HEK293 (cell line): ENCODE results near the gene NFATC2IP.

Source experiments
- CTCF ChIA-PET: fragments of 350-600 bp; formaldehyde crosslinking; extraction: SDS; loops from one replicate; lab custom pipeline; 2021; ENCODE audit warnings: antibody characterized with exemption; lab: Yijun Ruan, JAX
- POLR2A ChIA-PET: fragments of 300-600 bp; formaldehyde crosslinking; extraction: SDS; loops from one replicate; lab custom pipeline; 2020; ENCODE audit warnings: antibody characterized with exemption, inconsistent platforms; lab: Yijun Ruan, JAX
- H3K27ac ChIP-seq: fragments of 200-500 bp; sonication (Bioruptor generic); 2 replicates; pipeline ENCODE4 v1.5.1; 2014; ENCODE audit warnings: low read depth, low read length, control low read depth, inconsistent platforms; ENCODE audit errors: extremely low read depth
- H3K36me3 ChIP-seq, 2 experiments: fragments of 200-500 bp in 1 of 2; sonication (Bioruptor generic) in 1 of 2; 1 replicate in 1 of 2; 2 replicates in 1 of 2; pipeline ENCODE4 v1.5.1; 2014 to 2017; ENCODE audit warnings: inconsistent platforms in 2 of 2, low read length in 2 of 2; ENCODE audit not compliant: control insufficient read depth in 2 of 2, insufficient read depth in 1 of 2
- H3K4me1 ChIP-seq: fragments of 200-500 bp; sonication (Bioruptor generic); 2 replicates; pipeline ENCODE4 v1.5.1; 2014; ENCODE audit warnings: mild to moderate bottlenecking, low read length, inconsistent platforms; ENCODE audit not compliant: control insufficient read depth, insufficient read depth
- H3K4me3 ChIP-seq: 2 replicates; pipeline ENCODE4 v1.5.1; 2011; ENCODE audit warnings: low read depth, mild to moderate bottlenecking, control low read depth, low read length, moderate library complexity
- H3K9me3 ChIP-seq: fragments of 200-500 bp; sonication (Bioruptor generic); 2 replicates; pipeline ENCODE4 v1.5.1; 2014; ENCODE audit warnings: low read depth, low read length, inconsistent platforms; ENCODE audit not compliant: control insufficient read depth, insufficient read depth
- BCL11A ChIP-seq: fragments of 450-650 bp; formaldehyde crosslinking; IDR thresholded peaks from 2 replicates; pipeline ENCODE4 v1.5.1; 2016; ENCODE audit warnings: low read depth, missing biosample characterization, missing genetic modification characterization
- BCL11B ChIP-seq: fragments of 450-650 bp; formaldehyde crosslinking; IDR thresholded peaks from 2 replicates; pipeline ENCODE4 v1.5.1; 2016; ENCODE audit warnings: low read depth, missing biosample characterization, missing genetic modification characterization
- CTCF ChIP-seq: fragments of 450-650 bp; formaldehyde crosslinking; IDR thresholded peaks from 2 replicates; pipeline ENCODE4 v1.5.1; 2016; ENCODE audit warnings: missing biosample characterization, missing genetic modification characterization
- GFI1B ChIP-seq: fragments of 450-650 bp; formaldehyde crosslinking; IDR thresholded peaks from 2 replicates; pipeline ENCODE4 v1.5.1; 2016; ENCODE audit warnings: missing biosample characterization, missing genetic modification characterization
- IKZF3 ChIP-seq: fragments of 450-650 bp; IDR thresholded peaks from 2 replicates; pipeline ENCODE4 v1.5.0; 2018; ENCODE audit warnings: missing biosample characterization, mild to moderate bottlenecking, missing genetic modification characterization, moderate library complexity
- KLF1 ChIP-seq: fragments of 450-650 bp; formaldehyde crosslinking; IDR thresholded peaks from 2 replicates; pipeline ENCODE4 v1.5.1; 2016; ENCODE audit warnings: missing biosample characterization, missing genetic modification characterization
- MEIS1 ChIP-seq: sonication (generic); formaldehyde crosslinking; IDR thresholded peaks from 2 replicates; pipeline ENCODE4 v1.8.1; 2022; ENCODE audit warnings: missing genetic modification reagents, mild to moderate bottlenecking, borderline replicate concordance
- SETDB1 ChIP-seq: IDR thresholded peaks from one replicate; pipeline ENCODE4 v1.6.1; 2017; ENCODE audit warnings: mild to moderate bottlenecking, low read length, moderate library complexity, mixed read lengths; ENCODE audit not compliant: insufficient read length
- SP2 ChIP-seq: fragments of 450-650 bp; formaldehyde crosslinking; IDR thresholded peaks from 2 replicates; pipeline ENCODE4 v1.5.1; 2016; ENCODE audit warnings: missing biosample characterization, missing genetic modification characterization
- TCF7L2 ChIP-seq: IDR thresholded peaks from 2 replicates; pipeline ENCODE4 v1.6.1; 2011; ENCODE audit warnings: low read depth, mild to moderate bottlenecking, inconsistent platforms, low read length, moderate library complexity, borderline replicate concordance
- ZBTB26 ChIP-seq: fragments of 450-650 bp; formaldehyde crosslinking; optimal IDR thresholded peaks from 2 replicates; pipeline ENCODE3; 2016; ENCODE audit warnings: missing biosample characterization, mild to moderate bottlenecking, missing genetic modification characterization
- ZNF138 ChIP-seq: fragments of 450-650 bp; formaldehyde crosslinking; IDR thresholded peaks from 2 replicates; pipeline ENCODE4 v1.5.1; 2016; ENCODE audit warnings: missing biosample characterization, missing genetic modification characterization, borderline replicate concordance
- ZNF175 ChIP-seq: fragments of 450-650 bp; formaldehyde crosslinking; IDR thresholded peaks from 2 replicates; pipeline ENCODE4 v1.5.1; 2016; ENCODE audit warnings: missing biosample characterization, missing genetic modification characterization
- ZNF211 ChIP-seq: fragments of 450-650 bp; formaldehyde crosslinking; IDR thresholded peaks from 2 replicates; pipeline ENCODE4 v1.5.1; 2016; ENCODE audit warnings: low read depth, missing biosample characterization, missing genetic modification characterization
- ZNF324 ChIP-seq: fragments of 450-650 bp; formaldehyde crosslinking; IDR thresholded peaks from 2 replicates; pipeline ENCODE4 v1.5.1; 2016; ENCODE audit warnings: missing biosample characterization, missing genetic modification characterization
- ZNF366 ChIP-seq: fragments of 450-650 bp; formaldehyde crosslinking; conservative IDR thresholded peaks from 2 replicates; pipeline ENCODE4 v1.5.1; 2016; ENCODE audit warnings: missing biosample characterization, missing genetic modification characterization
- ZNF473 ChIP-seq: fragments of 450-650 bp; formaldehyde crosslinking; IDR thresholded peaks from 2 replicates; pipeline ENCODE4 v1.5.1; 2017; ENCODE audit warnings: missing biosample characterization, missing genetic modification characterization
- ZNF510 ChIP-seq: fragments of 450-650 bp; formaldehyde crosslinking; IDR thresholded peaks from 2 replicates; pipeline ENCODE4 v1.5.1; 2018; ENCODE audit warnings: mild to moderate bottlenecking, missing genetic modification characterization, missing biosample characterization; ENCODE audit not compliant: insufficient replicate concordance
- ZNF544 ChIP-seq: fragments of 450-650 bp; formaldehyde crosslinking; IDR thresholded peaks from 2 replicates; pipeline ENCODE4 v1.5.0; 2017; ENCODE audit warnings: missing biosample characterization, missing genetic modification characterization
- ZNF558 ChIP-seq: fragments of 450-650 bp; formaldehyde crosslinking; IDR thresholded peaks from 2 replicates; pipeline ENCODE4 v1.5.1; 2016; ENCODE audit warnings: missing biosample characterization, missing genetic modification characterization
- ZNF747 ChIP-seq: fragments of 450-650 bp; formaldehyde crosslinking; IDR thresholded peaks from 2 replicates; pipeline ENCODE4 v1.5.1; 2016; ENCODE audit warnings: missing biosample characterization, missing genetic modification characterization
- ZNF768 ChIP-seq: fragments of 450-650 bp; formaldehyde crosslinking; IDR thresholded peaks from 2 replicates; pipeline ENCODE4 v1.5.1; 2018; ENCODE audit warnings: missing biosample characterization, mild to moderate bottlenecking, missing genetic modification characterization
- ZNF791 ChIP-seq: fragments of 450-650 bp; formaldehyde crosslinking; IDR thresholded peaks from 2 replicates; pipeline ENCODE4 v1.5.1; 2016; ENCODE audit warnings: missing biosample characterization, missing genetic modification characterization
- ZNF837 ChIP-seq: fragments of 450-650 bp; formaldehyde crosslinking; IDR thresholded peaks from 2 replicates; pipeline ENCODE4 v1.5.1; 2016; ENCODE audit warnings: missing biosample characterization, missing genetic modification characterization
- ZSCAN18 ChIP-seq: fragments of 450-650 bp; formaldehyde crosslinking; IDR thresholded peaks from 2 replicates; pipeline ENCODE4 v1.5.1; 2016; ENCODE audit warnings: missing biosample characterization, missing genetic modification characterization
- ZSCAN5A ChIP-seq: fragments of 450-650 bp; formaldehyde crosslinking; IDR thresholded peaks from 2 replicates; pipeline ENCODE4 v1.5.1; 2016; ENCODE audit warnings: missing biosample characterization, missing genetic modification characterization

NFATC2IP gene

GRCh38 chr16:28910086-28911031, 40.4 kb upstream of the NFATC2IP start (continued):
- no peak for TF ChIP-seq ZBTB26 (tag by site-specific recombination)
- TF ChIP-seq ZNF366 (tag by site-specific recombination) = 0 out of 2 replicates have a peak, but pooled peaks have one; percentile 15
- TF ChIP-seq CTCF (tag by site-specific recombination) = no peak
- TF ChIP-seq MEIS1 (CRISPR knock-in tag) = no peak
- no peak for TF ChIP-seq ZSCAN5A
- TF ChIP-seq ZNF324 = 0 out of 2 replicates have a peak, but pooled peaks have one; percentile 33
- TF ChIP-seq KLF1 (tag by site-specific recombination) = no peak
- no peak for TF ChIP-seq SP2

- H3K36me3 ChIP-seq = peaks cover 0 to 13% of the 10 kb centered on the region in 2 experiments; a peak in 2 of 3 replicates
- no peaks in the 10 kb centered on the region for H3K4me1 ChIP-seq
- H3K4me3 ChIP-seq = no peak overlapping the region
- H3K9me3 ChIP-seq = no peaks in the 10 kb centered on the region
- TF ChIP-seq TCF7L2 (no peak), SETDB1 (no peak), ZNF791 (tag by site-specific recombination) (no peak), ZNF138 (tag by site-specific recombination) (no peak), ZNF510 (tag by site-specific recombination) (no peak), BCL11B (tag by site-specific recombination) (no peak), ZNF211 (no peak), ZNF747 (no peak)
- TF ChIP-seq, all 188 proteins: peak for 0
- CTCF ChIA-PET = interaction anchor here (1.0 kb wide), 1 partner anchor 33 kb away, joined by 3 read pairs; no protein-coding TSS in a partner anchor
- POLR2A ChIA-PET = interaction anchor here (1.8 kb wide), 1 partner anchor 13 kb away, joined by 10 read pairs; the partner anchor contains the start of gene RABEP2
- no peak overlapping the region for H3K27ac ChIP-seq
These were observed 38.2 kb upstream of the NFATC2IP start for GRCh38 chr16:28912558-28912957.

- ChIA-PET CTCF (interaction anchor here (0.6 to 0.9 kb wide), 2 partner anchors 23 to 60 kb away, joined by 3 to 4 read pairs; no protein-coding TSS in a partner anchor), POLR2A (interaction anchor here (0.5 to 1.8 kb wide), 2 partner anchors 11 to 75 kb away, joined by 3 to 7 read pairs; partner anchors contain the start of gene RABEP2)
- H3K36me3 ChIP-seq = peaks cover 0 to 8% of the 10 kb centered on the region in 2 experiments; a peak in 2 of 3 replicates
- H3K27ac ChIP-seq = no peak overlapping the region
- H3K9me3 ChIP-seq = no peaks in the 10 kb centered on the region
- no peaks in the 10 kb centered on the region for H3K4me1 ChIP-seq
- no peak overlapping the region for H3K4me3 ChIP-seq
- TF ChIP-seq ZSCAN18 (tag by site-specific recombination) = no peak
- no peak for TF ChIP-seq ZNF175 (tag by site-specific recombination)
- no peak for TF ChIP-seq GFI1B (tag by site-specific recombination)
- TF ChIP-seq IKZF3 = no peak
- TF ChIP-seq ZNF768 (tag by site-specific recombination) = no peak
- no peak for TF ChIP-seq ZNF473 (tag by site-specific recombination)
- TF ChIP-seq BCL11A (tag by site-specific recombination) = no peak
- TF ChIP-seq ZNF138 (tag by site-specific recombination) = no peak
- TF ChIP-seq ZNF544 (tag by site-specific recombination) = no peak
- TF ChIP-seq ZNF558 (tag by site-specific recombination) = no peak
- no peak for TF ChIP-seq ZNF837 (tag by site-specific recombination)
These were observed 36.6 kb upstream of the NFATC2IP start for GRCh38 chr16:28913946-28914724.
